Measurements from ENCODE around the gene CTNND2.

The CTNND2 gene

GRCh38 chr5:11590475-11590874 is 313.8 kb downstream of the CTNND2 start:
- Histone ChIP-seq H3K9ac (no peak overlapping the region), H3K36me3 (ENCODE audit: insufficient read depth) (no peaks in the 10 kb centered on the region), H3K27me3 (ENCODE audit: insufficient read depth, low read depth) (no peaks in the 10 kb centered on the region), H4K20me1 (ENCODE audit: insufficient read depth) (no peaks in the 10 kb centered on the region), H3K4me1 (ENCODE audit: low read depth, poor library complexity, severe bottlenecking) (no peaks in the 10 kb centered on the region), H2AFZ (ENCODE audit: low read depth) (no peak overlapping the region), H3K4me2 (no peak overlapping the region), H3K27ac (no peak overlapping the region), H3K79me2 (ENCODE audit: insufficient read depth, low read depth) (no peaks in the 10 kb centered on the region), H3K4me3 (IDR thresholded peaks at IDR 0.05; ENCODE audit: insufficient read depth, low read depth, low read length) (no peak overlapping the region)
- TF ChIP-seq CTCF (conservative IDR thresholded peaks at IDR 0.05; ENCODE audit: low read depth, low read length), result no peak

- Histone ChIP-seq H3K4me2 (no peak overlapping the region), H3K4me1 (ENCODE audit: low read depth, poor library complexity, severe bottlenecking) (no peaks in the 10 kb centered on the region), H3K9ac (no peak overlapping the region), H3K27ac (no peak overlapping the region), H3K36me3 (ENCODE audit: insufficient read depth) (no peaks in the 10 kb centered on the region), H3K79me2 (ENCODE audit: insufficient read depth, low read depth) (no peaks in the 10 kb centered on the region), H3K27me3 (ENCODE audit: insufficient read depth, low read depth) (no peaks in the 10 kb centered on the region), H4K20me1 (ENCODE audit: insufficient read depth) (no peaks in the 10 kb centered on the region), H2AFZ (ENCODE audit: low read depth) (no peak overlapping the region), H3K4me3 (IDR thresholded peaks at IDR 0.05; ENCODE audit: insufficient read depth, low read depth, low read length) (no peak overlapping the region)
- TF ChIP-seq CTCF (conservative IDR thresholded peaks at IDR 0.05; ENCODE audit: low read depth, low read length), result no peak
These were observed 315.4 kb downstream of the CTNND2 start for GRCh38 chr5:11588803-11589202.

- Histone ChIP-seq H3K4me1 (ENCODE audit: low read depth, poor library complexity, severe bottlenecking) (no peaks in the 10 kb centered on the region), H3K4me2 (no peak overlapping the region), H3K9ac (no peak overlapping the region), H3K36me3 (ENCODE audit: insufficient read depth) (no peaks in the 10 kb centered on the region), H3K27me3 (ENCODE audit: insufficient read depth, low read depth) (no peaks in the 10 kb centered on the region), H3K27ac (no peak overlapping the region), H3K79me2 (ENCODE audit: insufficient read depth, low read depth) (no peaks in the 10 kb centered on the region), H2AFZ (ENCODE audit: low read depth) (no peak overlapping the region), H3K4me3 (IDR thresholded peaks at IDR 0.05; ENCODE audit: insufficient read depth, low read depth, low read length) (no peak overlapping the region), H4K20me1 (ENCODE audit: insufficient read depth) (no peaks in the 10 kb centered on the region)
- no peak for TF ChIP-seq CTCF (conservative IDR thresholded peaks at IDR 0.05; ENCODE audit: low read depth, low read length)
These were observed 320.2 kb downstream of the CTNND2 start for GRCh38 chr5:11584017-11584416.

GRCh38 chr5:11579351-11579750 is 324.9 kb downstream of the CTNND2 start:
- no peak overlapping the region for H2AFZ ChIP-seq (ENCODE audit: low read depth)
- H3K79me2 ChIP-seq (ENCODE audit: insufficient read depth, low read depth), result no peaks in the 10 kb centered on the region
- no peaks in the 10 kb centered on the region for H4K20me1 ChIP-seq (ENCODE audit: insufficient read depth)
- no peak overlapping the region for H3K4me3 ChIP-seq (IDR thresholded peaks at IDR 0.05; ENCODE audit: insufficient read depth, low read depth, low read length)
- no peaks in the 10 kb centered on the region for H3K4me1 ChIP-seq (ENCODE audit: low read depth, poor library complexity, severe bottlenecking)
- TF ChIP-seq CTCF (conservative IDR thresholded peaks at IDR 0.05; ENCODE audit: low read depth, low read length), result no peak
- no peak overlapping the region for H3K4me2 ChIP-seq
- no peak overlapping the region for H3K9ac ChIP-seq
- H3K27me3 ChIP-seq (ENCODE audit: insufficient read depth, low read depth), result no peaks in the 10 kb centered on the region
- H3K36me3 ChIP-seq (ENCODE audit: insufficient read depth), result no peaks in the 10 kb centered on the region
- no peak overlapping the region for H3K27ac ChIP-seq

- no peaks in the 10 kb centered on the region for H4K20me1 ChIP-seq (ENCODE audit: insufficient read depth)
- H3K36me3 ChIP-seq (ENCODE audit: insufficient read depth), result no peaks in the 10 kb centered on the region
- no peak overlapping the region for H2AFZ ChIP-seq (ENCODE audit: low read depth)
- TF ChIP-seq CTCF (conservative IDR thresholded peaks at IDR 0.05; ENCODE audit: low read depth, low read length), result no peak
- no peak overlapping the region for H3K4me3 ChIP-seq (IDR thresholded peaks at IDR 0.05; ENCODE audit: insufficient read depth, low read depth, low read length)
- H3K27me3 ChIP-seq (ENCODE audit: insufficient read depth, low read depth), result no peaks in the 10 kb centered on the region
- H3K27ac ChIP-seq, result no peak overlapping the region
- H3K9ac ChIP-seq, result no peak overlapping the region
- no peak overlapping the region for H3K4me2 ChIP-seq
- no peaks in the 10 kb centered on the region for H3K79me2 ChIP-seq (ENCODE audit: insufficient read depth, low read depth)
- no peaks in the 10 kb centered on the region for H3K4me1 ChIP-seq (ENCODE audit: low read depth, poor library complexity, severe bottlenecking)
These were observed 329.5 kb downstream of the CTNND2 start for GRCh38 chr5:11574787-11575186.

Data from KMS-11 (cell line).